Stimulated activated CD4-positive, alpha-beta T cell treated with anti-CD3 and anti-CD28 coated beads, Interleukin-15, amount 100 ng/mL, for 48 hours (primary cell): Measurements from ENCODE around the gene MGST2.
"Not testable (repeated sequence)": the region's sequence is repeated elsewhere in the genome, so short reads cannot be mapped to it uniquely, and the experiment has no call there.

Experiments used
- DNase-seq, 2 donors: peaks; one replicate each; pipeline ENCODE4 v3.0.0-alpha.2; 2020; ENCODE audit warnings: low read depth in 2 of 2

MGST2 gene

GRCh38 chr4:139669890-139670289 is 4.3 kb downstream of the MGST2 start:
- DNase-seq: no peak

GRCh38 chr4:139670775-139671174 is 5.2 kb downstream of the MGST2 start:
- DNase-seq: no peak

GRCh38 chr4:139672215-139672614 is 6.6 kb downstream of the MGST2 start:
- DNase-seq: no peak

- no peak for DNase-seq
These were observed 7.1 kb downstream of the MGST2 start for GRCh38 chr4:139672732-139673131.

GRCh38 chr4:139674875-139675550 is 9.4 kb downstream of the MGST2 start:
- no peak for DNase-seq

- DNase-seq: no peak
These were observed 10.0 kb downstream of the MGST2 start for GRCh38 chr4:139675651-139676050.

- DNase-seq: no peak
These were observed 10.7 kb downstream of the MGST2 start for GRCh38 chr4:139676365-139676764.

GRCh38 chr4:139676913-139677585 is 11.4 kb downstream of the MGST2 start:
- DNase-seq: no peak

- no peak for DNase-seq
These were observed 16.7 kb downstream of the MGST2 start for GRCh38 chr4:139682309-139682708.

GRCh38 chr4:139682741-139683151 is 17.1 kb downstream of the MGST2 start:
- DNase-seq: no peak

GRCh38 chr4:139684351-139684750 is 18.7 kb downstream of the MGST2 start:
- DNase-seq: no peak

GRCh38 chr4:139685180-139685579 is 19.6 kb downstream of the MGST2 start:
- DNase-seq: no peak

GRCh38 chr4:139686130-139686529 is 20.5 kb downstream of the MGST2 start:
- DNase-seq: no peak

- DNase-seq: no peak
These were observed 21.4 kb downstream of the MGST2 start for GRCh38 chr4:139686988-139687387.

GRCh38 chr4:139689093-139689722 is 23.6 kb downstream of the MGST2 start:
- DNase-seq: no peak

GRCh38 chr4:139690419-139690818 is 24.8 kb downstream of the MGST2 start:
- no peak for DNase-seq

- DNase-seq: no peak
These were observed 26.8 kb downstream of the MGST2 start for GRCh38 chr4:139692309-139693012.

GRCh38 chr4:139694522-139695107 is 29.0 kb downstream of the MGST2 start:
- no peak for DNase-seq

GRCh38 chr4:139696491-139696890 is 30.9 kb downstream of the MGST2 start:
- DNase-seq: no peak

- DNase-seq: not testable (repeated sequence)
These were observed 32.7 kb downstream of the MGST2 start for GRCh38 chr4:139698167-139698925.

GRCh38 chr4:139700568-139700967 is 34.9 kb downstream of the MGST2 start:
- DNase-seq: no peak
